CD14-positive monocyte (primary cell): Measurements from ENCODE around the gene SEMA5B. TPM values are rescaled to one million over a fixed set of nuclear protein-coding genes. Genes with fewer than 3 reads are reported as not detected.
A peak's percentile ranks its signal among the peaks of the same experiment; 100 is the strongest.

Experiments
- DNase-seq, 3 donors: peaks; one replicate each; pipeline ENCODE4 v3.0.0-alpha.2; 2011 to 2022
- H2AFZ ChIP-seq: 2 replicates; pipeline ENCODE4 v1.6.0; 2012; ENCODE audit warnings: mild to moderate bottlenecking, low read depth, low read length, inconsistent platforms; ENCODE audit not compliant: insufficient read depth, poor library complexity, severe bottlenecking
- H3K27ac ChIP-seq, 2 donors: 1 replicate in 1 of 2; 2 replicates in 1 of 2; pipeline ENCODE4 v1.5.1; 2012 to 2013; ENCODE audit warnings: low read length in 2 of 2, control low read depth in 1 of 2, inconsistent platforms in 1 of 2, low read depth in 1 of 2, mild to moderate bottlenecking in 1 of 2
- H3K27me3 ChIP-seq, 2 donors: one replicate each; pipeline versions ENCODE4 v1.6.0 to v1.6.1; 2011 to 2013; ENCODE audit warnings: low read length in 2 of 2; ENCODE audit not compliant: control insufficient read depth in 2 of 2, insufficient read depth in 2 of 2
- H3K36me3 ChIP-seq, 2 donors: replicated peaks in 1 of 2; 1 replicate in 1 of 2; 2 replicates in 1 of 2; pipeline versions ENCODE4 v1.5.1 to v1.6.1; 2012 to 2013; ENCODE audit warnings: low read length in 2 of 2, control low read depth in 1 of 2, inconsistent platforms in 1 of 2, mild to moderate bottlenecking in 1 of 2; ENCODE audit not compliant: insufficient read depth in 2 of 2, control insufficient read depth in 1 of 2
- H3K4me1 ChIP-seq, 2 donors: 1 replicate in 1 of 2; 2 replicates in 1 of 2; pipeline versions ENCODE4 v1.5.1 to v1.6.1; 2012 to 2013; ENCODE audit warnings: low read length in 2 of 2, control low read depth in 1 of 2, inconsistent platforms in 1 of 2, mild to moderate bottlenecking in 1 of 2, moderate library complexity in 1 of 2; ENCODE audit not compliant: insufficient read depth in 2 of 2, control insufficient read depth in 1 of 2
- H3K4me2 ChIP-seq: replicated peaks from 2 replicates; pipeline ENCODE3; 2012; ENCODE audit warnings: low read length, moderate library complexity, mild to moderate bottlenecking; ENCODE audit not compliant: poor library complexity, severe bottlenecking; ENCODE audit errors: extremely low read depth
- H3K4me3 ChIP-seq, 3 experiments: fragments of 200-600 bp in 1 of 3; sonication (generic) in 1 of 3; replicated peaks in 1 of 3; 1 replicate in 2 of 3; 2 replicates in 1 of 3; pipeline ENCODE4 v1.5.1; 2011 to 2013; ENCODE audit warnings: low read length in 3 of 3, mild to moderate bottlenecking in 3 of 3, control low read depth in 2 of 3, low read depth in 2 of 3, inconsistent platforms in 1 of 3, moderate library complexity in 1 of 3
- H3K79me2 ChIP-seq: 2 replicates; pipeline ENCODE4 v1.6.0; 2012; ENCODE audit warnings: mild to moderate bottlenecking, control low read depth, inconsistent platforms, low read length, moderate library complexity; ENCODE audit not compliant: insufficient read depth
- H3K9ac ChIP-seq: 2 replicates; pipeline ENCODE4 v1.6.0; 2017; ENCODE audit warnings: low read length, mild to moderate bottlenecking; ENCODE audit not compliant: insufficient read depth, poor library complexity, severe bottlenecking
- H3K9me3 ChIP-seq, 2 donors: replicated peaks in 1 of 2; 1 replicate in 1 of 2; 2 replicates in 1 of 2; pipeline versions ENCODE4 v1.5.1 to v1.6.1; 2012 to 2013; ENCODE audit warnings: low read length in 2 of 2, control low read depth in 1 of 2; ENCODE audit not compliant: control insufficient read depth in 1 of 2, insufficient read depth in 1 of 2
- H4K20me1 ChIP-seq: 2 replicates; pipeline ENCODE4 v1.6.0; 2012; ENCODE audit warnings: mild to moderate bottlenecking, low read length, control low read depth, moderate library complexity; ENCODE audit not compliant: insufficient read depth
- H3K27ac Mint-ChIP-seq, 7 donors: one replicate each; pipeline ENCODE4 v1.8.0; 2020; ENCODE audit warnings: mild to moderate bottlenecking in 7 of 7, mixed read lengths in 7 of 7, moderate library complexity in 6 of 7, inconsistent platforms in 2 of 7
- H3K27me3 Mint-ChIP-seq, 3 donors: one replicate each; pipeline ENCODE4 v1.8.0; 2021 to 2022; ENCODE audit warnings: low read depth in 3 of 3, mild to moderate bottlenecking in 3 of 3, mixed read lengths in 3 of 3, moderate library complexity in 3 of 3, inconsistent platforms in 1 of 3
- H3K36me3 Mint-ChIP-seq, 2 donors: one replicate each; pipeline ENCODE4 v1.8.0; 2020; ENCODE audit warnings: mixed read lengths in 2 of 2, inconsistent platforms in 1 of 2, mild to moderate bottlenecking in 1 of 2
- H3K4me1 Mint-ChIP-seq: one replicate; pipeline ENCODE4 v1.8.0; 2020; ENCODE audit warnings: mild to moderate bottlenecking, mixed read lengths
- H3K4me3 Mint-ChIP-seq, 2 donors: one replicate each; pipeline ENCODE4 v1.8.0; 2020; ENCODE audit warnings: mild to moderate bottlenecking in 2 of 2, mixed read lengths in 2 of 2, moderate library complexity in 1 of 2
- H3K9me3 Mint-ChIP-seq, 7 donors: one replicate each; pipeline ENCODE4 v1.8.0; 2020 to 2022; ENCODE audit warnings: mixed read lengths in 7 of 7, mild to moderate bottlenecking in 6 of 7, moderate library complexity in 6 of 7, inconsistent platforms in 2 of 7
- CTCF ChIP-seq: fragments of 200-600 bp; IDR thresholded peaks from one replicate; pipeline ENCODE4 v1.8.0; 2022; ENCODE audit warnings: antibody characterized with exemption, mild to moderate bottlenecking
- WGBS: methylation state at CpG from one replicate; pipeline ENCODE4 v1.1.5; 2013; ENCODE audit warnings: missing lambda C conversion rate; ENCODE audit not compliant: insufficient coverage; 5-methylcytosine and 5-hydroxymethylcytosine counted together
- intact Hi-C, 2 donors: fragments of 100-400 bp; cut with micrococcal nuclease; formaldehyde crosslinking; loops; one replicate each; pipeline versions ENCODE4 v1.15.0 to v1.15.1; 2023
- polyA plus RNA-seq, 3 donors: library from polyadenylated mRNA; depleted of rRNA in 1 of 3; unstranded in 2 of 3; stranded (reverse) in 1 of 3; fragments of 300-500 nt in 2 of 3; fragments of >200 nt in 1 of 3; fragmentation: Illumina TruSeq in 2 of 3; gene quantifications; 1 replicate in 2 of 3; 2 replicates in 1 of 3; pipeline ENCODE4 v1.2.3, GENCODE V29; 2012 to 2021

SEMA5B gene
- polyA plus RNA-seq, 3 donors, result not detected

- H3K27ac Mint-ChIP-seq, result peak overlapping the region in 2 of 7 donors; percentile 32 to 55
- H3K36me3 Mint-ChIP-seq, result no peaks in the 10 kb centered on the region
- DNase-seq, result no peak
- no peaks in the 10 kb centered on the region for H3K27me3 ChIP-seq
- TF ChIP-seq CTCF, result no peak
- no peak overlapping the region for H3K27ac ChIP-seq
- H2AFZ ChIP-seq, result no peak overlapping the region
- H3K27me3 Mint-ChIP-seq, result peaks cover 0 to 7% (median 1%) of the 10 kb centered on the region in 3 donors
- peaks cover 34% of the 10 kb centered on the region for H3K4me1 Mint-ChIP-seq
- 94% methylated on average over 4 of the region's 4 CpGs for WGBS
- H3K9ac ChIP-seq, result no peak overlapping the region
- H3K9me3 Mint-ChIP-seq, result no peaks in the 10 kb centered on the region
- no peaks in the 10 kb centered on the region for H4K20me1 ChIP-seq
- H3K9me3 ChIP-seq, result no peaks in the 10 kb centered on the region
- intact Hi-C loops, result no loop called here
- H3K4me3 ChIP-seq, result no peak overlapping the region
- H3K4me1 ChIP-seq, result peaks cover 22 to 28% of the 10 kb centered on the region in 2 donors
- no peaks in the 10 kb centered on the region for H3K36me3 ChIP-seq
- H3K4me2 ChIP-seq, result no peak overlapping the region
- no peak overlapping the region for H3K4me3 Mint-ChIP-seq
- H3K79me2 ChIP-seq, result no peaks in the 10 kb centered on the region
Measured at GRCh38 chr3:122937745-122938144, 89.8 kb downstream of the SEMA5B start.

GRCh38 chr3:122936986-122937385 lies 90.6 kb downstream of the SEMA5B start:
- Mint-ChIP-seq H3K4me3 (no peak overlapping the region), H3K27ac (no peak overlapping the region), H3K36me3 (no peaks in the 10 kb centered on the region), H3K4me1 (peaks cover 34% of the 10 kb centered on the region), H3K27me3 (peaks cover 0 to 7% (median 1%) of the 10 kb centered on the region in 3 donors), H3K9me3 (no peaks in the 10 kb centered on the region)
- Histone ChIP-seq H3K79me2 (no peaks in the 10 kb centered on the region), H4K20me1 (no peaks in the 10 kb centered on the region), H3K27ac (no peak overlapping the region), H3K4me1 (peaks cover 22 to 28% of the 10 kb centered on the region in 2 donors), H3K4me2 (no peak overlapping the region), H2AFZ (no peak overlapping the region), H3K27me3 (no peaks in the 10 kb centered on the region), H3K4me3 (no peak overlapping the region), H3K9ac (no peak overlapping the region), H3K36me3 (no peaks in the 10 kb centered on the region), H3K9me3 (no peaks in the 10 kb centered on the region)
- DNase-seq, result no peak
- TF ChIP-seq CTCF, result no peak
- WGBS, result 89% methylated on average over 4 of the region's 5 CpGs
- intact Hi-C loops, result no loop called here
